Left hindlimb (tissue), 1 donor: ENCODE measurements around the gene ALDH1L1.

Experiments used
- DNase-seq: peaks from one replicate; pipeline ENCODE4 v3.0.0-alpha.2; 2018

Gene ALDH1L1

GRCh38 chr3:126153695-126154360 is 26.6 kb downstream of the ALDH1L1 start:
- DNase-seq, result no peak

DNA sequence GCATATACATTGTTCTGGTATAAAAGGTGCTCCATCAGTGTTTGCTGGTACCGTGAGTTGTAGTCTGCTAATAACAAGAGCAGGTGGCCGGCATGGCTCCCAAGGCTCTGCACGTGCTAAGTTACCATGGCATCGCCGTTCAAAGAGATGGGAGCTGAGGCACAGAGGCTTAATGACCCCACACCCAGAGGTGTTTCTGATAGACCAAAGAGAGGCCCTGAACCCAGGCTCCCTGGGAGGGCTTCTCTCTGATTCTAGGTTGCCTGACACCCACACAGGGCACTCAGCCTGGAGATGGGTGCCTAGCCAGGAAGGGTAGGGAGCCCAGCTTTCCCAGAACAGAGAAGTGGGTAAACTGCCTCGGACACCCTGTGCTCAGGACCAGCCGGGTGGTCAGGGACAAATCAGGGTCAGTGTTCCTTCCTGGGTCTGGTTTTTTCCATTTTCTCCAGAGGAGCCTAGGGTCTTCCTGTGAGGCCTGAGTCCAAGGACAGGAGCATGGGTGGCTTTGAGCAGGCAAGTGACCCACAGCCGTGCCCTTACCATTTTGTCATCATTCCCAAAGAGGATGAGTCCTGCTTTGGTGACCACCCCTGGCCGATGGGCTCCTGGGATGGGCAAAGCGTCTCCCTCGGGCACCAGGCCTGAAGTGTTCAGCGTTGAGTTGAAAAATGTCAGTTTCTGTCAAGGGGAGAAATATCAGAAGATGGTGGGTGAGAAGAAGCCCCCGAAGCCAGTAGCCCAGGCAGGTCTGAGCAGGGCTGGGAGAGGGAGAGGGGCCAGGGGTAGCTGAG is 27.3 kb downstream of the ALDH1L1 start:
- no peak for DNase-seq

GRCh38 chr3:126152458-126152857 is 27.9 kb downstream of the ALDH1L1 start:
- DNase-seq, result no peak

DNA sequence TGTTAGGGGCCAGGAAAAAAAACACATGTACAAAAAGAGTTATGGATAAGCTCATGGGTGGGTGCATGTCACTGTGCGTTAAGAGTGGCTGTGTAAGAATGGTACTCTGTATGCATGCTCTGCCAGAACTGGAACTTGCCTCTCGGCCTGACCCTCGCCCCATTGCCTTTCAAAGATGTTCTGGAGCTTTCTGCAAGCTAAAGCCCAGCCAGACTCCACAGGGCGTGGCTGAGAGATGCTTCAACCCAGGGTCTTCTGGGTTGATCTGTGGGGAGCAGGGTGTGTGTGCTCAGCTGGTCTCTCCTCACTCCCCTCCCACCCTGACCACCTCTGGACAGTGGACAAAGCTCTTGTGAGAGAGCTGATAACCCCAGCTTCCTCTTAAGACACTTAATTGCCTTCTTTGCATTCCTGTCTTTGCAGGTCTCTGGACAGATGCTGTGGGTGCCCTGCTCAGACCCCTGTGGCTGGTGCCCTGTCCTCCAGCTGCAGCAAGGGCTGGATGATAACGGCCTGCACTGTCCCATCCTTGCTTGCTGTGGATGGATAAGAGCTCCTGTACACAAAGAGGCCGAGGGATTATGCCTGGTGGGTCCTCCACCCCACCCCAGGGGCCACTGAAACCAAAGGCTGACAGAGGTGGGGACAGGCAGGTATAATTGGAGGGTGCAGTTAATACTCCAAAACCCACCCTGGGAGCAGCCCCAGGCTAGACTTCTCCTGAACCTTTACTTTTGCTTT is 28.7 kb downstream of the ALDH1L1 start:
- no peak for DNase-seq

DNA sequence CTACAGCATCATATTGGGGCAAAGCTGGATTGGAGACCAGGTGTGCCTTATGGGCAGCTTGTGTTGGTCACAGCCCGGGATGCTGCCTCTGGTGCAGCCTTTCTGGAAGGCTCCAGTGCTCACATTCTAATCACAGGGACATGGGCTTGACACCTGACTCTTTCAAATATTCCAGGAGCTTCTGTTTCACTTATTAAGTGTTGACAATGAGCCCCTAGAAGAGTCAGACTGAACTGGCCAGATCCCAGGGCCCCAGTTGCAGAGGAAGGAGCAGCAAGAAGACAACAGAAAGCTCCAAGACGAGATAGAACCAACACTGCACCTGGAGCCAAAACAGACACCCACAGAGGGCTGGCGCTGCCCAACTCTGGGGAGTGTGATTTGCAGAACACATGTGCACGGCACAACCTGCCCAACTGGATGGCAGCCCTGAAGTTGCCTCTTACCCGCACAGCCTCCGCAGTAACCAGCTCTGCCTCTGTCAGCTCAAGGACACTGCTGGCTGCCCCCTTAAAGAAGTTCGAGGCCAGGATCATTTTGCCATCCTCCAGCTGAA is 30.3 kb downstream of the ALDH1L1 start:
- DNase-seq, result no peak

DNA sequence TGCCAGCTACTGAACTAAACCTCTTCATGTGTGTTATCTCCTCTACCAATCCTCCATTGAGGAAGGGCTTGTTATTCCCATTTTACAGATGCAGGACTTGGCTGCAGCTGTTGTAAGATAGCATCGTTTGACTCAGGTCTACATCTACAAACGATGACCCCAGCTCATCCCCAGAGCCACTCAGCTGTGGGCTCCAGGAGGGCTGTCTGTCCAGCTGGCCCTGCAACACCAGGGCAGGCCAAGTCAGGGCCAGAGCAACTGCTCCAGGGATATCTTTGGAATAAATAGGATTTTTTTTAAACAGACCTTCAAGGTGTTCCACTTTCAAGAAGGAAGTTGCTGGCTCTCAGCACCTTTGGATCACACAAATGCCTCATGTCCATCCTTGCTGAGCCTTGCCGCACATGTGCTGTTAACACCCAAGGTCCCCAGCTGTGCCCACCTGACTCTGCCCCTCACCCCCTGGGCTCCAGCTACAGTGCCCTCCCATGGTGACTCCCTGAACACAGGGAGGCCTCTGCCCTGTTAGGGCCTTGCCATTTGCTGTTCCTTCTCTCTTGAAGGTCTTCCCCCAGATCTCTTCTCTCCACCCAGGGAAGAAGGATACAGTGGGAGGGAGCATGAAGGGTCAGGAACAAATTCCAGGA is 31.0 kb downstream of the ALDH1L1 start:
- no peak for DNase-seq

DNA sequence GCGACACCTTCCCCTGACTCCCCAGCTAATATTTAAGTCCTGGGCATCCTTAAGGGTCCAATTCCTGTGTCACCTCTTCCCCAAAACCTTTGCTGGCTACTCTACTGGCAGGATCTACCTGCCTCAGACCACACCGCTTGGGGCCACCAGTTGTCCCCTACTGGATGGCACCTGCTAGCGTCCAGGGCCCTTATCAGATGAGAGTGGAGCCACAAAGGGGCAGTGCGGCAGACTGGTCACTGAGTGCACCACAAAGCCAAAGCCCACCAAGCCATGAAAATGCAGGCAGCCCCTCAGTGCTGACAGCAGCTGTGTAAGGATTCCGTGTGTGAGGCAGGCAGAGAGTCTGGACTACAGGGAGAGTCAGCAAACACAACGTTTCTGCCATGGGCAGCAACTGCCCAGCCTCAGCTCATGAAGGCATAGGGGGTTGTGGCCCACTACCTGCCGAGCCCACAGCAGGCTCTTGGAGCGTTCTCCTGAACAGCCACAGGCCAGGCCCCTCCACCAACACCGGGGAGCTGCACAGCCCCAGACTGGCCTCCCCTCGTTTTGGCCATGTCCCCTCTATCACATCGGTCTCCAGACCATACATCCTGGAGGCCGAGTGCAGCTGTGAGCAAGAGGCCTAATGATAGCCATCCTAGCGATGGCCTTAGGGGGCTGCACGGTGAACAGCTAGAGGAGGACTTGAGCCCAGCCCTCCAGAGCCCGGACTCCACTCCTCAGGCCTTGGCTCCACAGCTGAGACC is 32.3 kb downstream of the ALDH1L1 start:
- DNase-seq, result no peak

DNA sequence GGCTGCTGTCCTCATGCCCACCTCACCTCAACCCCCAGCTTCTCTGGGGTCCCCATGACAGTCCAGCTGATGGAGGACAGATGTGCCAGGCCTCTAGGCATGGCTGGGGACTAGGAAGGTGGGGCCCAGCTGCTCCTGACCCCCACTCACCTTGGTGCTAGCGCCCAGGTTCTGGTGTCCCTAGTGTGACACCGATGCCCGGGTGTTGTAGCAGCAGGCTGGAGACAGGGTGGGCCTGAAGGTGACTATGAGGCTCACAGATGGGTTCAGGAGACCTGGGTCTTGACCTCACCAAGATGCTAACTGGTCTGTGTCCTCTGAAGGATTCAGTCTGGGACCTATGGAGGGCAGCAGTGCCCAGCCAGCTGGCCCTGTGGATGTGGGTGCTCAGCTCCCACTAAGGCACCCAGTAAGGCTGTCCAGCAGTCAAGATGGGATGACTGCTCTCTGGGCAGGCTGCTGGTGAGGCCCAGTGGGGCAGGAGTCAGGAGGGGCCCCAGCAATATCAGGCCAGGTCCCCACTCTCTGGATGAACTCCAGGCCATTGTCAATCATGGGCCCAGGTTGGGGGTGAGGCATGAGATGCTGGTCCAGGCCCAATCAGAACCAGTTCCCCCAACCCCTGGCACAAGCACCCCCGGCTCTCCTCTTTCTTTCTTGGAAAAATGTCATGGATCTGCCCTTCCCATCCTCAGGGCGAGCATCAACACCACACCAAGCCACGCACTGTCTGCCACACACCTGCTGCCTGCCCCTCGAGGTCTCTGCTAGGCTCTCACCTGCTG is 33.0 kb downstream of the ALDH1L1 start:
- no peak for DNase-seq

DNA sequence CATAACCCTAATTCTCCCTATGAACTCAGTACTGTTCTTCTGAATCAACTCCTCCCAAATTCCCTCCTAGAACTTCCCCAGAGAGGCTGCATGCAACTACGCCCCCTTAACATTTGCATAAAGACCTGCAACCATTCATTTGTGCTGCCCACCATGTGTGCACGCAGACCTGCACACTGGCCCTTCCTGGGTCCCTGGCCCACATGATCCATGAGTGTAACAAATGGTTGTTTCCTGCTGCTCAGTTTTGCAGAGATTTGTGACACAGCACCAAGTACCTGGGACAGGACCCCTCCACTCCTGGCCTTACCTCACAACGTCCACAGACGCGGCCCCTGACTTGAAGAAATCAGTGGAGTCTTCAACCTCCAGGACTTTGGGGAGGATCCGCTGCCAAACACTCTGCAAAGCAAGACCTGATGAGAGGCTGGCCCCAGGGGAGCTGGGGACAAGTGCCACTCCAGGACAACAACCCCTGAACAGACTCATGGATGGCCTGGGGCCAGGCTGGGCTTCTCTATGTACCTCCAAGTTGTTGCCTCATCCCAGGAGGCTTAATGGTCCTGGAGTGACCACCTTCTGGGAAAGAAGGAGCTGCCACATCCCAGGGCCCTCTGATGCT is 33.8 kb downstream of the ALDH1L1 start:
- no peak for DNase-seq

DNA sequence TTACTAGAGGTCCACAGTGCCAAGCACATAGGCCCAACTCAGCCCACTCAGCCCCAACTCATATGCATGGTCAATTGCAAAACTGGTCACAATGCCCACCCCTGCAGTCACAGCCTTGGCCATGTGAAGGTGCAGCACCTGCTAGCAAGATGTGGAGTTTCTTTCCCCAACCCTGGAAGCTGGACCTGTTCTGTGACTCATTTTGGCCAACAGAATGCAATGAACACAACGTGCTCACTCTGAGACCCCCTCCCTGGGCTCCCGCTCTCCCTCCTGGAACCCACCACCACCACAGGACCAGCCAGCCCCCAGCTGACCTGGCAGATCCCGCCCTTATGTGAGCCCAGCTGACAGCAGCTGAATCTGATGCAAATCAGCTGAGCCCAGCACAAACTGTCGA is 34.4 kb downstream of the ALDH1L1 start:
- no peak for DNase-seq

- no peak for DNase-seq
Observed at GRCh38 chr3:126142652-126143051, 37.7 kb downstream of the ALDH1L1 start.

GRCh38 chr3:126137490-126138130 is 42.8 kb downstream of the ALDH1L1 start:
- DNase-seq, result no peak

GRCh38 chr3:126136428-126137220 is 43.8 kb downstream of the ALDH1L1 start:
- DNase-seq, result no peak

GRCh38 chr3:126135406-126136076 is 44.8 kb downstream of the ALDH1L1 start:
- no peak for DNase-seq

DNA sequence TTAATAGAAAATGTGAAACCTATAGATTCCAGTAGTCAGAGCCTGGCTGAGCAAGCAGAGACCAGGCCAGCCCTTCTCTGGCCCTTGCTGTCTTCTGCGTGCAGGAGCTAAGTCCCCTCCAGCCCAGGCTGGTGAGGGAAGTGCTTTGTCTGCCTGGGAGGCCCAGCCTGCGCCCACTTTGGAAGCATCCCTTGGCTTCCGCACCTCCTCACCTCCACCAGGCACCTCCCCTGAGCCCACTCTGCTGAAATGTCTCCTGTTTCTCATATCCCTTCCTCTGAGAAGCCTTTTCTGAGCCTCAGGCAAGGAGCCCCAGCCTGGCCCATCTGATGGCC is 45.3 kb downstream of the ALDH1L1 start:
- no peak for DNase-seq

DNA sequence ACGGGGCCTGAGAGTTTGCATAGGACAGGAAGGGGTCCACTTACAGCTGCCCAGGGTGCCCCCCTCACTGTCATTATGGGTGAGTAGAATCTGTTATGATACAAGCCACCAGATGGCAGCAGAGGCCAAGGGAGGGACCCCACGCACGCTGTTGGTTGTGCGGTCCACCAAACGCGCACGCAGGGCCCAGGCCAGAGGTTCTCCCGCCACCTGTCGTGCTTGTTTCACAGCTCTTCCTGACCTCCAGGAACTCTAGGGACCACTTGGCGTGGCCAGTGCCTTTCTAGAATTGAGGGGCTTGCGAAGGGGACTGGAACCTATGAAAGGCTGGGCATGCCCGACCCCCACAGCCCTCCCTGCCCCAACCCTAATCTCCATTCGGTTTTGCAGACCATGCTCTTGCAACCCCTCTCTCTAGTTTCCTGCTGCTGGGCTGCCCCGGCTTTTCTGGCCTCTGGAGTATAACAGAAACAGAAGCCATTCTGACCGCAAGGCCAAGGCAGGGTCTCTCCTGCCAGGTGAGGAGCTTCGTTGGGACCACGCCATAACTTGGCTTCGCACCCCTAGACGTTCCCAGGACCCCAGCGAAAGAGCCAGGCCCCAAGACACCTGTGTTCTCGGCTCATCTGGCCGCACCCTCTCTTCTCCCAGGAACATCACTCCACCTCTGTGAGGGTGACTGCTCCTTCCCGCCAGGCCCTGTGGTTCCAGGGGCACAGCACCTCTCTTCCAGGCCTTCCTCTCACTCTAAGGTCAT is 46.0 kb downstream of the ALDH1L1 start:
- peak; percentile 61 for DNase-seq

DNA sequence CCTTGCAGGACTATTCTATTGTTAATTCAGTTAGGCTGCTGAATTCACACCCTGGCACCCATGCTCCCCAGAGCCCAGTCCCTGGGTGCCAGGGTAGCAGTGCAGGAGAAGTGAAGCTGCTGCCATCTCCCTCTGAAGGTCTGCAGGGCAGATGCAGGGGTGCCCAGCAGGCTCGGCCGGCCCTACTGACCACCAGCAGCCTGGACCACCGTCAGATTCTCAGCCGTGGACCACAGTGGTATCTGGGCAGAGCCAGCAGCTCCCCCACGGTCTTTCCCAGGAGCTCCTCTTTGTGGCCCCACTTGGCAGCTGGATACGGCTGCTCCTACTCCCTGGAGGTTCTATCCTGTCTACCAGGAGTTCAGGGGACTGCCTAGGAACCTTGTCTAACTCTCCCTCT is 46.8 kb downstream of the ALDH1L1 start:
- DNase-seq, result no peak
